ENCODE measurements around the gene KIRREL3.

DNA sequence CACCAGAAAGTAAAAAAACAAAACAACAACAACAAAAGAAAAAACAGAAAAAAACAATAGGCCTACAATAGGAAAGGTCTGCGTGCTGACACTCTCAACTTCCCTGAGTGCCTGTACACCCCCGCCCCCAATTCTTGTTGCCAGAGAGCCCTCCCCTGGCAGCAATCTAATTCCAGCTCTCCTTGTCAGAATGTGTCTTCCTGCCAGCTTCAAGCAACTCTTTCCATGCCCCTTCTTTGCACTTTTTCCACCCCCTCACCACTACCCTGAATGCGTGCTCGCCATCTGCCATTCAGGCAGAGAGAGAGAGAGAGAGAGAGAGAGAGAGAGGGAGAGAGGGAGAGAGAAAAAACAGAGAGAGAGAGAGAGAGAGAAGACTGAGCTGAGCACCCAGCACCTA, 245.0 kb downstream of the KIRREL3 start:
- TF ChIP-seq EZH2phosphoT487 (IDR thresholded peaks at IDR 0.05; ENCODE audit: insufficient read depth, low read depth) (no peak), EZH2 (IDR thresholded peaks at IDR 0.05; ENCODE audit: insufficient read depth, poor library complexity, severe bottlenecking) (no peak)
